LNCaP clone FGC (cell line): ENCODE measurements around the gene LTA4H.

Experiments used
- DNase-seq: peaks from one replicate; pipeline ENCODE4 v3.0.0-alpha.2; 2011; ENCODE audit warnings: low read depth
- H3K4me3 ChIP-seq: 2 replicates; pipeline ENCODE4 v1.5.1; 2011; ENCODE audit warnings: mild to moderate bottlenecking, low read depth, low read length, control low read depth
- TF ChIP-seq, protein P1 (sequence below): IDR thresholded peaks from 2 replicates; pipeline ENCODE4 v1.5.1; 2012; ENCODE audit warnings: mild to moderate bottlenecking; ENCODE audit not compliant: control insufficient read depth, insufficient read depth; ENCODE audit errors: extremely low read depth

LTA4H gene

GRCh38 chr12:96035283-96036236 lies at the start of gene LTA4H:
Gene LTA4H, minus strand, starts transcription at chr12:96035587. Its CDS starts 68 bp downstream, at chr12:96035519.
- DNase-seq = peak; percentile 95
- TF ChIP-seq, protein P1, sequence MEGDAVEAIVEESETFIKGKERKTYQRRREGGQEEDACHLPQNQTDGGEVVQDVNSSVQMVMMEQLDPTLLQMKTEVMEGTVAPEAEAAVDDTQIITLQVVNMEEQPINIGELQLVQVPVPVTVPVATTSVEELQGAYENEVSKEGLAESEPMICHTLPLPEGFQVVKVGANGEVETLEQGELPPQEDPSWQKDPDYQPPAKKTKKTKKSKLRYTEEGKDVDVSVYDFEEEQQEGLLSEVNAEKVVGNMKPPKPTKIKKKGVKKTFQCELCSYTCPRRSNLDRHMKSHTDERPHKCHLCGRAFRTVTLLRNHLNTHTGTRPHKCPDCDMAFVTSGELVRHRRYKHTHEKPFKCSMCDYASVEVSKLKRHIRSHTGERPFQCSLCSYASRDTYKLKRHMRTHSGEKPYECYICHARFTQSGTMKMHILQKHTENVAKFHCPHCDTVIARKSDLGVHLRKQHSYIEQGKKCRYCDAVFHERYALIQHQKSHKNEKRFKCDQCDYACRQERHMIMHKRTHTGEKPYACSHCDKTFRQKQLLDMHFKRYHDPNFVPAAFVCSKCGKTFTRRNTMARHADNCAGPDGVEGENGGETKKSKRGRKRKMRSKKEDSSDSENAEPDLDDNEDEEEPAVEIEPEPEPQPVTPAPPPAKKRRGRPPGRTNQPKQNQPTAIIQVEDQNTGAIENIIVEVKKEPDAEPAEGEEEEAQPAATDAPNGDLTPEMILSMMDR = no peak
- peak within 1 kb of the TSS; percentile 78 for H3K4me3 ChIP-seq

GRCh38 chr12:96084624-96085023 lies 49.2 kb upstream of the LTA4H start:
- no peak for DNase-seq
- TF ChIP-seq, protein P1 = no peak
- no peak overlapping the region for H3K4me3 ChIP-seq

GRCh38 chr12:96083020-96083719 lies 47.8 kb upstream of the LTA4H start:
- no peak for DNase-seq
- TF ChIP-seq, protein P1 = no peak
- no peak overlapping the region for H3K4me3 ChIP-seq

GRCh38 chr12:96081596-96081995 lies 46.2 kb upstream of the LTA4H start:
- H3K4me3 ChIP-seq = no peak overlapping the region
- DNase-seq = no peak
- TF ChIP-seq, protein P1 = no peak

DNA sequence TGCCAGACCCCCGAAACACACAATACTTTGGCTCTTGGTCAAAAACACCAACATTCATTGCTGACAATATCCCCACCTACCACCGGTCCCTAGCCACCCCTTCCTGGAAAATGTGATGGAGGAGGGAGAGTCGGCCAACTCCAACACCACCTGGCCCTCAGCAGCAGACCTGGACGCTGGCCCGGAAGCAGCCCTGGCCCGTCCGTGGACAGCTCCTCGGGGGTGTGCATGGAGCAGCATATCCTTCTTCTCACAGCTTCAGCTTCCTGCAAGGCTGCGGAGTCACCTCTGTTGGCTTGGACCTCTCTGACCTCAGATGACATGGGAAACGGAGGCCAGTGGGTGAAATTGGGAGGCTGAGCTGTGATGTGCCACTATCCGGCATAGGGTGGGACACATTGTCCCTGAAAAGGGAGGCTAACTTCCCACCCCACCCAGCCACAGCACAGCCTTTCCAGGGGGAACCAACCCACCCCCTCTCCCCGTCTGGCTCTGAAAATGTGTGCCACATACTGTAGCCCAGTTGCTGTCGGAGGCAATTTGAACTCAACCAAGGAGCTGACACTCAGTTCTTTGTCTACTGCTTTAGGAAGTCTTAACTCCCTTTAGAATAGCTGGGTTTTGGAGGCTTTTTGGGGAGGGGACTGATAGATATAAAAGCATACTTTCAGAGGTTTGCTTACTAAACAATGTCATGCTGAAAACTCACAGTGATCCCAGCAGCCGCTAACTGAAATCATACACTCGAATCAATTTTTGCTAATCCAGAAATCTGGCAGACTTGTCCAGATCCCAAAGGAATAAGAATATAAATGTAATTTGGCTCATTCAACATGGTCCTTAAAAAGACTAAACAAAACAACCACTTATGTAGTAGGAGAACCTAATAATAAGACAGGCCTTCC lies 43.1 kb upstream of the LTA4H start:
- TF ChIP-seq, protein P1 = no peak
- no peak overlapping the region for H3K4me3 ChIP-seq
- no peak for DNase-seq

DNA sequence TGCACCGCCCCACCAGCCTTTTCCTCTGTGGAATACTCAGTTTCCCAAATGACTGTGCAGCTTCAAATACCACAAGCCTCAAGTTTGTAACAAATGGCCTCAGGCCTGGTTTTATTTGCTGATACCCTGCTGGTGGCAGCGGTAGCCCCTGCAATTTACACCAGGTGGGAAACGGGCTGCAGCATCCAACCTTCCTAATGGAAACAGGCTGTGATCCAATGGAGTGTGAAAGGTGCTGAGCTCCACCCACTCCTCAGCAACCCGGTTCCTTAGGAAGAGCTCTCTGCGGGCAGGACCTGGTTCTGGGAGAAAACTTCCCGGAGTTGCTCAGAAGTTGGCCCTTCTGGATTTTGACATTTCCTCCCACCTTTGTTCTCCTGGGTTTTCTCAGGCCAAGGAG lies 41.7 kb upstream of the LTA4H start:
- TF ChIP-seq, protein P1 = no peak
- no peak overlapping the region for H3K4me3 ChIP-seq
- DNase-seq = no peak
